ENCODE measurements around the gene DMRTA1. TPM values are rescaled to one million over a fixed set of nuclear protein-coding genes. Genes with fewer than 3 reads are reported as not detected.

Gene DMRTA1
- polyA plus RNA-seq, 1 donor (not counting 4 experiments of a cell fraction or from before 2014, with no cell fraction given), result 1.9 TPM

DNA sequence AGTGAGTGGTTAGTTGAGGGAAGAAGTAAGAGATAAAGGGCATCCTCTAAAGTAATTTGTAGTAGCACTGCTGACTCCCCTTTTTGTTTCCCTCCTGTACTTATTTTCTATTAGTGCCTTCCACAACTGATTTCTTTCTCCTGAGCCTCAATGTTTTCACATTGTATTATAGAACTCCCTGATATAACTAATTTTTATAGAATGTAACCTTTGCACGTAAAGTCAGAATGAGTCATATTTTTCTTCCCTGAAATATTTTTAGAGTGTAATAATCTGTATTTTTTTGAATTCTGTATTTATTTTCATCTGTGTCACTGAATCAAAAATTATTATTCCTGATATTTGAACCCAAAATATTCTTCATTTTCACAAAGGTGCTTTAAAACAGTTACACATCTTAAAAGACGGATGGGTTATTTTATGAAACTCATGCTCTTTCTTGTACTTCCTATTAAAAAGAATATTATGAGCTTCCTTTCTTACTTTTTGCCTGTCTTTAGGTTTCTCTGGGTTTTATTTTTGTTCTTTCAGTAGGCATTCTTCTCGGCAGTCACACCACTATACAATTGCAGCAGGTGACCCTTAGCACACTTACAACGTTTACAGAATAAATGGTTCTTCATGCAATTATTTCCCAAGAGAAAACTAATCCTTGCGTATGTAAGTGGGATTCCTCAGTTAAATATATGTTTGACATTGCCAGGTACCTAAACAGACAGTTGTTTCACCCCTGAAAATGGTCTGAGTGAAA is 30.5 kb upstream of the DMRTA1 start:
- no peak for FAIRE-seq
- H4K20me1 ChIP-seq (ENCODE audit: control insufficient read depth, extremely low read depth, insufficient read depth, low read length), result no peaks in the 10 kb centered on the region
- no peaks in the 10 kb centered on the region for H3K4me1 ChIP-seq (ENCODE audit: control insufficient read depth, extremely low read depth, insufficient read depth, low read length)
- H3K9me3 ChIP-seq (ENCODE audit: control insufficient read depth, low read depth, low read length), result no peaks in the 10 kb centered on the region
- TF ChIP-seq, protein P1, sequence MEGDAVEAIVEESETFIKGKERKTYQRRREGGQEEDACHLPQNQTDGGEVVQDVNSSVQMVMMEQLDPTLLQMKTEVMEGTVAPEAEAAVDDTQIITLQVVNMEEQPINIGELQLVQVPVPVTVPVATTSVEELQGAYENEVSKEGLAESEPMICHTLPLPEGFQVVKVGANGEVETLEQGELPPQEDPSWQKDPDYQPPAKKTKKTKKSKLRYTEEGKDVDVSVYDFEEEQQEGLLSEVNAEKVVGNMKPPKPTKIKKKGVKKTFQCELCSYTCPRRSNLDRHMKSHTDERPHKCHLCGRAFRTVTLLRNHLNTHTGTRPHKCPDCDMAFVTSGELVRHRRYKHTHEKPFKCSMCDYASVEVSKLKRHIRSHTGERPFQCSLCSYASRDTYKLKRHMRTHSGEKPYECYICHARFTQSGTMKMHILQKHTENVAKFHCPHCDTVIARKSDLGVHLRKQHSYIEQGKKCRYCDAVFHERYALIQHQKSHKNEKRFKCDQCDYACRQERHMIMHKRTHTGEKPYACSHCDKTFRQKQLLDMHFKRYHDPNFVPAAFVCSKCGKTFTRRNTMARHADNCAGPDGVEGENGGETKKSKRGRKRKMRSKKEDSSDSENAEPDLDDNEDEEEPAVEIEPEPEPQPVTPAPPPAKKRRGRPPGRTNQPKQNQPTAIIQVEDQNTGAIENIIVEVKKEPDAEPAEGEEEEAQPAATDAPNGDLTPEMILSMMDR (optimal IDR thresholded peaks at IDR 0.05 in 1 of 3, IDR thresholded peaks at IDR 0.05 in 1 of 3, conservative IDR thresholded peaks at IDR 0.05 in 1 of 3; ENCODE audit: extremely low read depth in 1 of 3, insufficient read depth in 2 of 3, low read length in 3 of 3), result no peak
- no peak for TF ChIP-seq EZH2 (IDR thresholded peaks at IDR 0.05; ENCODE audit: low read length)
- dilution Hi-C loops (cut with MboI; ENCODE audit: extremely low pct_ligation_motif_present, low sequenced_read_pairs), result no loop called here
- H3K9me1 ChIP-seq (ENCODE audit: control insufficient read depth, extremely low read depth, insufficient read depth, low read length), result no peaks in the 10 kb centered on the region
- no peaks in the 10 kb centered on the region for H3K79me2 ChIP-seq (ENCODE audit: control insufficient read depth, insufficient read depth, low read length)
- H3K9ac ChIP-seq (ENCODE audit: control insufficient read depth, extremely low read depth, insufficient read depth, low read length), result no peak overlapping the region
- H2AFZ ChIP-seq (ENCODE audit: control insufficient read depth, low read length), result no peak overlapping the region
- no peak overlapping the region for H3K4me3 ChIP-seq (ENCODE audit: control insufficient read depth in 2 of 3, extremely low read depth in 1 of 3, insufficient read depth in 2 of 3, low read depth in 1 of 3, low read length in 3 of 3)
- H3K4me2 ChIP-seq (ENCODE audit: control insufficient read depth, extremely low read depth, insufficient read depth, low read depth, low read length), result no peak overlapping the region
- no peak for DNase-seq (ENCODE audit: low read depth, low spot score)
- H3K27ac ChIP-seq (ENCODE audit: control insufficient read depth, insufficient read depth, low read length), result no peak overlapping the region
- no peaks in the 10 kb centered on the region for H3K27me3 ChIP-seq (ENCODE audit: control insufficient read depth, extremely low read depth, insufficient read depth, low read length)
- no peaks in the 10 kb centered on the region for H3K36me3 ChIP-seq (ENCODE audit: control insufficient read depth in 2 of 2, extremely low read depth in 1 of 2, insufficient read depth in 2 of 2, low read length in 2 of 2)

DNA sequence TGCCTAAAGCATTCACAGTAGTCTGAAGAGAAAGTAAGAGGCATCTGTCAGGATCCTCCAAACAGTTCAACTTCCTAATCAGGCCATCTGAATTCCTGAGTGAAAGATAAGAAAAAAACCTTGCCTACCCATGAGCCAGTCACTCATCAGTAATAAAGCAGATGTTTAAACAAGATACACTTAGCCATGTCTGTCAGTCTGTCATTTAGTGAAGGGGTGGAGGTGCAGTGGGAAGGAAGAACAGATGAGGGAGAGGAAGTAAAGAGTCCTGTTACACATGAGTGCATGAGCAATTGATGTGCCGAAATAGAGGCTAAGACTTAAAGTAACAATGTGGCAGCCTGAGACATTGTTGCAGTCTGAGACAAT is 29.9 kb upstream of the DMRTA1 start:
- no peak for FAIRE-seq
- no peaks in the 10 kb centered on the region for H3K9me3 ChIP-seq (ENCODE audit: control insufficient read depth, low read depth, low read length)
- no peak overlapping the region for H3K4me3 ChIP-seq (ENCODE audit: control insufficient read depth in 2 of 3, extremely low read depth in 1 of 3, insufficient read depth in 2 of 3, low read depth in 1 of 3, low read length in 3 of 3)
- H3K36me3 ChIP-seq (ENCODE audit: control insufficient read depth in 2 of 2, extremely low read depth in 1 of 2, insufficient read depth in 2 of 2, low read length in 2 of 2), result no peaks in the 10 kb centered on the region
- DNase-seq (ENCODE audit: low read depth, low spot score), result no peak
- H4K20me1 ChIP-seq (ENCODE audit: control insufficient read depth, extremely low read depth, insufficient read depth, low read length), result no peaks in the 10 kb centered on the region
- H3K27me3 ChIP-seq (ENCODE audit: control insufficient read depth, extremely low read depth, insufficient read depth, low read length), result no peaks in the 10 kb centered on the region
- H3K9me1 ChIP-seq (ENCODE audit: control insufficient read depth, extremely low read depth, insufficient read depth, low read length), result no peaks in the 10 kb centered on the region
- no peaks in the 10 kb centered on the region for H3K79me2 ChIP-seq (ENCODE audit: control insufficient read depth, insufficient read depth, low read length)
- no peak overlapping the region for H3K27ac ChIP-seq (ENCODE audit: control insufficient read depth, insufficient read depth, low read length)
- no peaks in the 10 kb centered on the region for H3K4me1 ChIP-seq (ENCODE audit: control insufficient read depth, extremely low read depth, insufficient read depth, low read length)
- dilution Hi-C loops (cut with MboI; ENCODE audit: extremely low pct_ligation_motif_present, low sequenced_read_pairs), result no loop called here
- H3K9ac ChIP-seq (ENCODE audit: control insufficient read depth, extremely low read depth, insufficient read depth, low read length), result no peak overlapping the region
- H2AFZ ChIP-seq (ENCODE audit: control insufficient read depth, low read length), result no peak overlapping the region
- H3K4me2 ChIP-seq (ENCODE audit: control insufficient read depth, extremely low read depth, insufficient read depth, low read depth, low read length), result no peak overlapping the region
- TF ChIP-seq EZH2 (IDR thresholded peaks at IDR 0.05; ENCODE audit: low read length), result no peak
- TF ChIP-seq, protein P1 (optimal IDR thresholded peaks at IDR 0.05 in 1 of 3, IDR thresholded peaks at IDR 0.05 in 1 of 3, conservative IDR thresholded peaks at IDR 0.05 in 1 of 3; ENCODE audit: extremely low read depth in 1 of 3, insufficient read depth in 2 of 3, low read length in 3 of 3), result no peak
